Gastrocnemius medialis (tissue), 4 donors: ENCODE results near the gene CCDC107. TPM values are rescaled to one million over a fixed set of nuclear protein-coding genes. Genes with fewer than 3 reads are reported as not detected.
A peak's percentile ranks its signal among the peaks of the same experiment; 100 is the strongest.

ENCODE experiments used
- ATAC-seq, 2 donors: fragments of 150-250 bp; one replicate each; pipeline ENCODE4 v1.9.1; 2016
- DNase-seq, 2 donors: peaks; one replicate each; pipeline ENCODE4 v3.0.0-alpha.2; 2019
- H3K27ac ChIP-seq, 4 donors: fragments of 200-600 bp; sonication (generic); 1 replicate in 1 of 4; 2 replicates in 3 of 4; pipeline ENCODE4 v1.5.1; 2016 to 2018; ENCODE audit warnings: mild to moderate bottlenecking in 2 of 4, moderate library complexity in 1 of 4
- H3K27me3 ChIP-seq, 3 donors: fragments of 200-600 bp; sonication (generic) in 2 of 3; 1 replicate in 1 of 3; 2 replicates in 2 of 3; pipeline versions ENCODE4 v1.5.1 to v1.6.0; 2016 to 2019; ENCODE audit warnings: mild to moderate bottlenecking in 1 of 3, moderate library complexity in 1 of 3
- H3K36me3 ChIP-seq, 2 donors: fragments of 200-600 bp; sonication (generic) in 1 of 2; one replicate each; pipeline ENCODE4 v1.5.1; 2017 to 2018
- H3K4me1 ChIP-seq, 2 donors: fragments of 200-600 bp; sonication (generic) in 1 of 2; one replicate each; pipeline ENCODE4 v1.5.1; 2016 to 2017; ENCODE audit warnings: mild to moderate bottlenecking in 2 of 2
- H3K4me3 ChIP-seq, 4 donors: fragments of 200-600 bp; sonication (generic) in 3 of 4; 1 replicate in 1 of 4; 2 replicates in 3 of 4; pipeline ENCODE4 v1.5.1; 2016 to 2019; ENCODE audit warnings: mild to moderate bottlenecking in 2 of 4
- H3K9me3 ChIP-seq, 3 donors: fragments of 200-600 bp; sonication (generic) in 2 of 3; 1 replicate in 1 of 3; 2 replicates in 2 of 3; pipeline ENCODE4 v1.5.1; 2016 to 2019
- CTCF ChIP-seq, 5 experiments: fragments of 450-650 bp in 3 of 5; fragments of 200-600 bp in 2 of 5; sonication (generic) in 2 of 5; IDR thresholded peaks in 4 of 5; conservative IDR thresholded peaks in 1 of 5; 1 replicate in 4 of 5; 2 replicates in 1 of 5; pipeline ENCODE4 v1.5.1; 2016 to 2019; ENCODE audit warnings: antibody characterized with exemption in 5 of 5, mild to moderate bottlenecking in 3 of 5, moderate library complexity in 3 of 5
- POLR2A ChIP-seq, 2 donors: fragments of 450-650 bp; IDR thresholded peaks; one replicate each; pipeline ENCODE4 v1.6.1; 2017; ENCODE audit warnings: antibody characterized with exemption in 2 of 2, mild to moderate bottlenecking in 2 of 2, moderate library complexity in 2 of 2
- in situ Hi-C, 4 donors: fragments of 200-750 bp; cut with MboI; loops; one replicate each; pipeline versions ENCODE4 v1.15.0 to v1.8.0; 2017; ENCODE audit warnings: low sequenced_read_pairs in 4 of 4
- intact Hi-C: fragments of 100-400 bp; cut with DNase I; formaldehyde crosslinking; loops from one replicate; pipeline ENCODE4 v1.15.1; 2023; ENCODE audit warnings: low total_unique reads
- total RNA-seq, 4 donors: library from RNA; depleted of rRNA; stranded (reverse); fragments of >200 nt; gene quantifications; one replicate each; pipeline versions ENCODE4 v1.1.0 to v1.2.3, GENCODE V29; 2016

Gene CCDC107
- total RNA-seq, 4 donors from 2014 or later: 21.9 to 45.3 (median 31.5) TPM

DNA sequence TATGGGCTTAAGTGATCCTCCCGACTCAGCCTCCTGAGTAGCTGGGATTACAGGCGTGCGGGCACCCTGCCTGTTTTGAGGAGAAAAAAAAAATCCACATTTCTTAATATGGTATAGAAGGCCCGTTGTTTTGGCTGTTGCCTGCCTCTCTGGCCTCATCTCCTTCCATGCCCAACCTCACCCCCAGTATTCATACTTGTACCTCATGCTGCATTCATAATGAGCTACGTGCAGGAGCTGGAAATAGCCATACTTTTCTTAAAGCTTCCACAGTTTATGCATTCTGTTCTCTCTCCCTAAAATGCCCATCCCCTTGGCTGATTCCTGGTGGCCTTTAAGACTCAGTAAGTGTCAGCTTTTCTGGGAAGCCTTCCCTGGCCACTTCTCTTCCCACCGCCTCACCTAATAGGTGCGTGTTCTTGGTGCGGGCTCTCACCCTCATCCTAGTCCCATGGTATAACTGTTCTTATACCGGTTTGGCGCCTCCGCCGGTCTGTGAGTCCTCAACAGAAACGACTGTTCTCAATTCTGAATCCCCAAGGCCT is 33.7 kb downstream of the CCDC107 start:
- in situ Hi-C loops: loop anchor here in 1 of 4 donors (10.0 kb wide), 1 partner anchor 47 kb away; no protein-coding TSS in a partner anchor
- intact Hi-C loops: loop anchor here (1.0 to 2.0 kb wide), 2 partner anchors 41 to 46 kb away; partner anchors contain the start of genes CREB3 and TLN1
- ATAC-seq: no peak
- no peak overlapping the region for H3K4me3 ChIP-seq
- H3K4me1 ChIP-seq: peaks cover 29 to 30% of the 10 kb centered on the region in 2 donors
- peak overlapping the region; percentile 97 to 99 (median 98) for H3K27ac ChIP-seq
- TF ChIP-seq POLR2A (IDR thresholded peaks at IDR 0.05) (no peak), CTCF (IDR thresholded peaks at IDR 0.05 in 4 of 5, conservative IDR thresholded peaks at IDR 0.05 in 1 of 5) (no peak)
- H3K36me3 ChIP-seq: peaks cover 0 to 1% of the 10 kb centered on the region in 2 donors
- H3K9me3 ChIP-seq: no peaks in the 10 kb centered on the region
- DNase-seq: no peak
- H3K27me3 ChIP-seq: no peaks in the 10 kb centered on the region

- peaks cover 7 to 8% of the 10 kb centered on the region in 2 donors for H3K4me1 ChIP-seq
- peak overlapping the region; percentile 37 to 66 (median 52) for H3K27ac ChIP-seq
- H3K4me3 ChIP-seq: no peak overlapping the region
- no peaks in the 10 kb centered on the region for H3K9me3 ChIP-seq
- peaks cover 6 to 43% of the 10 kb centered on the region in 2 donors for H3K36me3 ChIP-seq
- ATAC-seq (no peak), DNase-seq (no peak)
- H3K27me3 ChIP-seq: no peaks in the 10 kb centered on the region
- in situ Hi-C loops (loop anchor here in 1 of 4 donors (10.0 kb wide), 1 partner anchor 51 kb away; no protein-coding TSS in a partner anchor), intact Hi-C loops (no loop called here)
- TF ChIP-seq CTCF (IDR thresholded peaks at IDR 0.05 in 4 of 5, conservative IDR thresholded peaks at IDR 0.05 in 1 of 5): no peak
- TF ChIP-seq POLR2A (IDR thresholded peaks at IDR 0.05): no peak
These were observed 37.9 kb downstream of the CCDC107 start for GRCh38 chr9:35695943-35696401.

- intact Hi-C loops (no loop called here), in situ Hi-C loops (loop anchor here in 1 of 4 donors (10.0 kb wide), 1 partner anchor 52 kb away; no protein-coding TSS in a partner anchor)
- Histone ChIP-seq H3K27me3 (no peaks in the 10 kb centered on the region), H3K9me3 (no peaks in the 10 kb centered on the region), H3K27ac (peak overlapping the region; percentile 37 to 66 (median 58)), H3K4me3 (no peak overlapping the region), H3K4me1 (peaks cover 7 to 8% of the 10 kb centered on the region in 2 donors), H3K36me3 (peaks cover 6 to 50% of the 10 kb centered on the region in 2 donors)
- peak in 1 of 2 donors; percentile 62 for DNase-seq
- ATAC-seq: peak; percentile 77 to 86
- no peak for TF ChIP-seq POLR2A (IDR thresholded peaks at IDR 0.05)
- peak; percentile 79 to 95 (median 82) for TF ChIP-seq CTCF (IDR thresholded peaks at IDR 0.05 in 4 of 5, conservative IDR thresholded peaks at IDR 0.05 in 1 of 5)
These were observed 38.6 kb downstream of the CCDC107 start for GRCh38 chr9:35696520-35697215.

DNA sequence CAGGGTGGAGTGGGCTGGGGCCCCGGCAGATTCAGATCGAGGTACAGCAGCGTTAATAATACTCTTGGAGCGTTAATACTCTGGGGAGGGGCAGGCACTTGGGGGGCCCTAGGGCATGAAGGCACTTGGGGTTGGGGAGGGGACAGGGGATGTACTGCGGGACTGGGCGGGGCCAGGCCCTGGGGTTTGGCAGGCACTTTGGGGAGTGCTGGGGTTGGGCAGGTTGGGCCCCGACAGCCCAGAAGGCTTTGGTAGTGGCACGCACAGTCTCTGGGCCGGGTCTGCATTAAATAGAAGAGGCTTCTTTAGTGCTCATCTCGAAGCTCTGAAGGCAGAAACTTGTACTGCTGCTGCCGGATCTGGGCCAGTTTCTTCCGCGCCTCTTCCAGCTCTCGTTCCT is 39.4 kb downstream of the CCDC107 start:
- DNase-seq (no peak), ATAC-seq (no peak)
- Histone ChIP-seq H3K4me1 (peaks cover 7 to 8% of the 10 kb centered on the region in 2 donors), H3K4me3 (no peak overlapping the region), H3K27me3 (no peaks in the 10 kb centered on the region), H3K27ac (peak overlapping the region; percentile 12 to 66 (median 51)), H3K36me3 (peaks cover 6 to 58% of the 10 kb centered on the region in 2 donors), H3K9me3 (no peaks in the 10 kb centered on the region)
- TF ChIP-seq POLR2A (IDR thresholded peaks at IDR 0.05) (no peak), CTCF (IDR thresholded peaks at IDR 0.05 in 4 of 5, conservative IDR thresholded peaks at IDR 0.05 in 1 of 5) (no peak)
- intact Hi-C loops (no loop called here), in situ Hi-C loops (loop anchor here in 1 of 4 donors (10.0 kb wide), 1 partner anchor 53 kb away; no protein-coding TSS in a partner anchor)
